B cell (primary cell): ENCODE results near the gene CUL4B. TPM values are rescaled to one million over a fixed set of nuclear protein-coding genes. Genes with fewer than 3 reads are reported as not detected.
A peak's percentile ranks its signal among the peaks of the same experiment; 100 is the strongest.
"Not testable (repeated sequence)": the region's sequence is repeated elsewhere in the genome, so short reads cannot be mapped to it uniquely, and the experiment has no call there.

ENCODE experiments used
- ATAC-seq: fragments of 200-7000 bp; cut with Tn5 transposase; one replicate; pipeline ENCODE4 v1.10.0; 2021; ENCODE audit warnings: low read depth, mild to moderate bottlenecking, moderate number of reproducible peaks, moderate library complexity
- CTCF ChIA-PET: fragments of 350-600 bp; sonication (Branson Sonifier 250); formaldehyde crosslinking; loops from one replicate; lab custom pipeline; 2021; ENCODE audit warnings: antibody characterized with exemption, inconsistent platforms; lab: Charles Lee
- POLR2A ChIA-PET: fragments of 350-600 bp; sonication (Branson Sonifier 250); formaldehyde crosslinking; loops from one replicate; lab custom pipeline; 2021; ENCODE audit warnings: antibody characterized with exemption; lab: Charles Lee
- DNase-seq: peaks from one replicate; pipeline ENCODE4 v3.0.0; 2013
- H2AFZ ChIP-seq: 2 replicates; pipeline ENCODE4 v1.6.1; 2012; ENCODE audit warnings: mild to moderate bottlenecking, low read depth, low read length; ENCODE audit not compliant: insufficient read depth, poor library complexity, severe bottlenecking
- H3K27ac ChIP-seq, 2 donors: 1 replicate in 1 of 2; 2 replicates in 1 of 2; pipeline ENCODE4 v1.5.1; 2012 to 2013; ENCODE audit warnings: low read length in 2 of 2, mild to moderate bottlenecking in 2 of 2, moderate library complexity in 1 of 2
- H3K27me3 ChIP-seq, 4 experiments: fragments of 200-600 bp in 1 of 4; sonication (generic) in 1 of 4; replicated peaks in 1 of 4; 1 replicate in 2 of 4; 2 replicates in 2 of 4; pipeline versions ENCODE4 v1.6.1 to v1.7.0; 2013 to 2016; ENCODE audit warnings: low read length in 3 of 4, mild to moderate bottlenecking in 2 of 4, mixed read lengths in 1 of 4, moderate library complexity in 1 of 4; ENCODE audit not compliant: insufficient read depth in 4 of 4, control insufficient read depth in 3 of 4; ENCODE audit errors: control extremely low read depth in 1 of 4
- H3K36me3 ChIP-seq, 2 experiments: replicated peaks in 1 of 2; 1 replicate in 1 of 2; 2 replicates in 1 of 2; pipeline versions ENCODE4 v1.6.1 to v1.7.1; 2013; ENCODE audit warnings: low read length in 1 of 2; ENCODE audit not compliant: insufficient read depth in 2 of 2, control insufficient read depth in 1 of 2; ENCODE audit errors: control extremely low read depth in 1 of 2, extremely low read depth in 1 of 2
- H3K4me1 ChIP-seq, 2 donors: fragments of 200-600 bp in 1 of 2; sonication (generic) in 1 of 2; 1 replicate in 1 of 2; 2 replicates in 1 of 2; pipeline versions ENCODE4 v1.5.1 to v1.6.1; 2013 to 2017; ENCODE audit warnings: low read length in 2 of 2; ENCODE audit not compliant: control insufficient read depth in 2 of 2, insufficient read depth in 2 of 2
- H3K4me2 ChIP-seq: replicated peaks from 2 replicates; pipeline ENCODE3; 2012; ENCODE audit warnings: mild to moderate bottlenecking, low read depth, low read length; ENCODE audit not compliant: poor library complexity, severe bottlenecking
- H3K4me3 ChIP-seq, 5 experiments: fragments of 200-600 bp in 1 of 5; sonication (generic) in 1 of 5; 1 replicate in 3 of 5; 2 replicates in 2 of 5; pipeline versions ENCODE4 v1.5.1 to v1.7.0; 2011 to 2016; ENCODE audit warnings: low read length in 4 of 5, mild to moderate bottlenecking in 4 of 5, low read depth in 2 of 5, control low read depth in 1 of 5, moderate library complexity in 1 of 5; ENCODE audit not compliant: insufficient read depth in 1 of 5; ENCODE audit errors: control extremely low read depth in 1 of 5, extremely low read depth in 1 of 5
- H3K79me2 ChIP-seq: fragments of 200-600 bp; sonication (generic); one replicate; pipeline ENCODE4 v1.6.0; 2016; ENCODE audit warnings: low read length; ENCODE audit not compliant: control insufficient read depth, insufficient read depth
- H3K9ac ChIP-seq: fragments of 200-600 bp; sonication (generic); 2 replicates; pipeline ENCODE4 v1.6.1; 2017; ENCODE audit warnings: mild to moderate bottlenecking, low read length, moderate library complexity
- H3K9me3 ChIP-seq, 3 donors: one replicate each; pipeline versions ENCODE4 v1.6.1 to v1.7.1; 2013; ENCODE audit warnings: low read length in 2 of 3; ENCODE audit not compliant: control insufficient read depth in 2 of 3, insufficient read depth in 1 of 3; ENCODE audit errors: control extremely low read depth in 1 of 3
- H4K20me1 ChIP-seq: 2 replicates; pipeline ENCODE4 v1.6.0; 2012; ENCODE audit warnings: mild to moderate bottlenecking, low read length; ENCODE audit not compliant: insufficient read depth, control insufficient read depth, poor library complexity, severe bottlenecking
- H3K27ac Mint-ChIP-seq: one replicate; pipeline ENCODE4 v1.8.0; 2021; ENCODE audit warnings: mixed read lengths
- H3K27me3 Mint-ChIP-seq: one replicate; pipeline ENCODE4 v1.8.0; 2021; ENCODE audit warnings: mixed read lengths
- H3K4me1 Mint-ChIP-seq: one replicate; pipeline ENCODE4 v1.8.0; 2021; ENCODE audit warnings: mixed read lengths
- H3K4me3 Mint-ChIP-seq: one replicate; pipeline ENCODE4 v1.8.0; 2021; ENCODE audit warnings: mixed read lengths
- H3K9me3 Mint-ChIP-seq: one replicate; pipeline ENCODE4 v1.8.0; 2022; ENCODE audit warnings: mixed read lengths; ENCODE audit not compliant: insufficient read depth
- EZH2 ChIP-seq: IDR thresholded peaks from 2 replicates; pipeline ENCODE4 v1.6.1; 2012; ENCODE audit warnings: borderline replicate concordance, low read depth, mild to moderate bottlenecking, moderate library complexity, low read length; ENCODE audit not compliant: insufficient read depth, poor library complexity, severe bottlenecking
- WGBS: methylation state at CpG from one replicate; pipeline ENCODE4 v1.1.5; 2013; ENCODE audit warnings: missing lambda C conversion rate; ENCODE audit not compliant: insufficient coverage; 5-methylcytosine and 5-hydroxymethylcytosine counted together
- intact Hi-C: fragments of 100-400 bp; cut with micrococcal nuclease; formaldehyde crosslinking; loops from one replicate; pipeline ENCODE4 v1.10.0; 2022
- polyA plus RNA-seq: library from polyadenylated mRNA; depleted of rRNA; stranded (reverse); fragments of >200 nt; gene quantifications from 2 replicates; pipeline ENCODE4 v1.2.3, GENCODE V29; 2012
- small RNA-seq: library from RNA; depleted of rRNA; stranded (forward); fragments of <200 nt; gene quantifications from one replicate; pipeline ENCODE3, GENCODE V24; 2012; ENCODE audit warnings: low replicate concordance, low read depth; ENCODE audit not compliant: insufficient read length
- total RNA-seq, 2 donors: library from RNA; stranded (reverse); fragments of 120-200 nt in 1 of 2; gene quantifications; 1 replicate in 1 of 2; 2 replicates in 1 of 2; pipeline versions ENCODE4 v1.2.3 to v1.2.4, GENCODE V29; 2013 to 2022
- TF ChIP-seq, protein P1 (sequence below): fragments of 200-600 bp; IDR thresholded peaks from one replicate; pipeline ENCODE4 v1.8.0; 2022; ENCODE audit warnings: antibody characterized with exemption, mild to moderate bottlenecking

CUL4B gene
- total and polyA plus RNA-seq, 2 donors (not counting 1 experiment from before 2014, with no cell fraction given): 13.6 to 56.1 TPM

DNA sequence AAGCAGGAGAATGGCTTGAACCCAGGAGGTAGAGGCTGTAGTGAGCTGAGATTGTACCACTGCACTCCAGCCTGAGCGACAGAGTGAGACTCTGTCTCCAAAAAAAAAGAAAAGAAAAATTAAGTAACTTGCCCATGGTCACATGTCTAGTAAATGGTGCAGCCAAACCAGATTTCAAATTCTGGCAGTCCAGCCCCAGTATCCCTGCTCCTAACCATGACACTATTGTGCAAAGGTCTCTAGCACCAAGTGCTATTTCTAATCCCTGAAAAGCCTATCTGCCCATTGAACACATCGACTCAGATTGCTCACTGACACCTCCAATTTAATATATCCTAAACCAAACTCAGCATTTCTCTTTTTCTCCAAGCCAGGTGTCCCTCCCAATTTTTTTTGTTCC lies 84.0 kb downstream of the CUL4B start:
- Histone ChIP-seq H3K4me1 (no peaks in the 10 kb centered on the region), H3K27ac (no peak overlapping the region), H3K9me3 (no peaks in the 10 kb centered on the region), H3K4me2 (no peak overlapping the region), H3K36me3 (no peaks in the 10 kb centered on the region), H2AFZ (no peak overlapping the region), H3K4me3 (no peak overlapping the region), H3K27me3 (no peaks in the 10 kb centered on the region), H3K79me2 (no peaks in the 10 kb centered on the region), H4K20me1 (no peaks in the 10 kb centered on the region), H3K9ac (no peak overlapping the region)
- 86% methylated on average over 1 of the region's 2 CpGs for WGBS
- ATAC-seq (no peak), DNase-seq (no peak)
- CTCF ChIA-PET: interaction anchor here (1.4 to 2.6 kb wide), 2 partner anchors 21 to 95 kb away, joined by 3 to 11 read pairs; no protein-coding TSS in a partner anchor
- H3K27ac Mint-ChIP-seq: no peak overlapping the region
- H3K4me3 Mint-ChIP-seq: no peak overlapping the region
- H3K4me1 Mint-ChIP-seq: no peaks in the 10 kb centered on the region
- TF ChIP-seq EZH2: no peak
- TF ChIP-seq, protein P1, sequence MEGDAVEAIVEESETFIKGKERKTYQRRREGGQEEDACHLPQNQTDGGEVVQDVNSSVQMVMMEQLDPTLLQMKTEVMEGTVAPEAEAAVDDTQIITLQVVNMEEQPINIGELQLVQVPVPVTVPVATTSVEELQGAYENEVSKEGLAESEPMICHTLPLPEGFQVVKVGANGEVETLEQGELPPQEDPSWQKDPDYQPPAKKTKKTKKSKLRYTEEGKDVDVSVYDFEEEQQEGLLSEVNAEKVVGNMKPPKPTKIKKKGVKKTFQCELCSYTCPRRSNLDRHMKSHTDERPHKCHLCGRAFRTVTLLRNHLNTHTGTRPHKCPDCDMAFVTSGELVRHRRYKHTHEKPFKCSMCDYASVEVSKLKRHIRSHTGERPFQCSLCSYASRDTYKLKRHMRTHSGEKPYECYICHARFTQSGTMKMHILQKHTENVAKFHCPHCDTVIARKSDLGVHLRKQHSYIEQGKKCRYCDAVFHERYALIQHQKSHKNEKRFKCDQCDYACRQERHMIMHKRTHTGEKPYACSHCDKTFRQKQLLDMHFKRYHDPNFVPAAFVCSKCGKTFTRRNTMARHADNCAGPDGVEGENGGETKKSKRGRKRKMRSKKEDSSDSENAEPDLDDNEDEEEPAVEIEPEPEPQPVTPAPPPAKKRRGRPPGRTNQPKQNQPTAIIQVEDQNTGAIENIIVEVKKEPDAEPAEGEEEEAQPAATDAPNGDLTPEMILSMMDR: no peak
- intact Hi-C loops: loop anchor here (10.0 kb wide), 1 partner anchor 172 kb away; no protein-coding TSS in a partner anchor
- POLR2A ChIA-PET: no interaction called here
- H3K9me3 Mint-ChIP-seq: no peaks in the 10 kb centered on the region
- no peaks in the 10 kb centered on the region for H3K27me3 Mint-ChIP-seq

GRCh38 chrX:120475447-120475846 lies 85.3 kb downstream of the CUL4B start:
- H3K4me1 Mint-ChIP-seq, H3K4me1 ChIP-seq, H3K27me3 Mint-ChIP-seq, H3K27ac Mint-ChIP-seq, H3K4me3 Mint-ChIP-seq, H3K9me3 ChIP-seq, H3K9ac ChIP-seq, H3K9me3 Mint-ChIP-seq, H3K4me3 ChIP-seq, H2AFZ ChIP-seq, H3K27me3 ChIP-seq, H3K27ac ChIP-seq, H3K36me3 ChIP-seq, H3K4me2 ChIP-seq, H4K20me1 ChIP-seq, H3K79me2 ChIP-seq, POLR2A ChIA-PET: not testable (repeated sequence)
- DNase-seq (peak; percentile 37), ATAC-seq (peak; percentile 51)
- CTCF ChIA-PET: interaction anchor here (0.7 to 2.6 kb wide), 7 partner anchors 10 to 166 kb away, joined by 3 to 11 read pairs (median 3); no protein-coding TSS in a partner anchor
- no CpG with 5 or more reads among the region's 1 CpG for WGBS
- intact Hi-C loops: loop anchor here (10.0 kb wide), 1 partner anchor 171 kb away; no protein-coding TSS in a partner anchor
- TF ChIP-seq, protein P1: peak; percentile 70

Small RNA genes lying within 50 kb of the gene (small RNA-seq; reads per million reads assigned to genes)
- not detected for gene RNU7-37P

Other genes with a start within 250 kb of the CUL4B start
- 0.15 and 0.25 TPM in 2 replicates for gene TMEM255A, start 249.5 kb downstream of the CUL4B start, total RNA-seq
- gene TMEM255A, start 249.5 kb downstream of the CUL4B start, polyA plus RNA-seq: 0.06 TPM in 1 of 2 replicates, not detected in the other
- not detected in 2 replicates for gene ATP1B4, start 198.9 kb downstream of the CUL4B start, total RNA-seq
- not detected in 2 replicates for gene ATP1B4, start 198.9 kb downstream of the CUL4B start, polyA plus RNA-seq
- 35.0 and 37.1 TPM in 2 replicates for gene LAMP2, start 91.7 kb downstream of the CUL4B start, total RNA-seq
- 9.5 and 11.2 TPM in 2 replicates for gene LAMP2, start 91.7 kb downstream of the CUL4B start, polyA plus RNA-seq
- gene MCTS1, start 43.1 kb upstream of the CUL4B start, total RNA-seq: 25.5 and 27.9 TPM in 2 replicates
- 20.6 and 23.9 TPM in 2 replicates for gene MCTS1, start 43.1 kb upstream of the CUL4B start, polyA plus RNA-seq
- 11.6 and 13.6 TPM in 2 replicates for gene C1GALT1C1, start 69.1 kb upstream of the CUL4B start, total RNA-seq
- gene C1GALT1C1, start 69.1 kb upstream of the CUL4B start, polyA plus RNA-seq: 2.9 and 3.6 TPM in 2 replicates